GM23338 (cell line): ENCODE measurements around the gene SFN. TPM values are rescaled to one million over a fixed set of nuclear protein-coding genes. Genes with fewer than 3 reads are reported as not detected.

Experiments used
- ATAC-seq: fragments of 200-7000 bp; cut with Tn5 transposase; 3 replicates; pipeline ENCODE4 v1.9.1; 2020
- DNase-seq: peaks from one replicate; pipeline ENCODE4 v3.0.0-alpha.2; 2015; ENCODE audit warnings: low spot score
- H2AFZ ChIP-seq: fragments of 200-600 bp; sonication (generic); 2 replicates; pipeline ENCODE4 v1.8.0; 2016; ENCODE audit warnings: antibody characterized with exemption, mild to moderate bottlenecking, moderate library complexity
- H3F3A ChIP-seq: fragments of 200-600 bp; sonication (generic); replicated peaks from 2 replicates; pipeline ENCODE4 v1.8.0; 2017; ENCODE audit warnings: antibody characterized with exemption, mixed run types, low read depth
- H3K27ac ChIP-seq: fragments of 200-600 bp; sonication (generic); 2 replicates; pipeline ENCODE4 v1.6.1; 2016; ENCODE audit warnings: low read depth
- H3K27me3 ChIP-seq: fragments of 200-600 bp; sonication (generic); 2 replicates; pipeline ENCODE4 v1.8.0; 2016; ENCODE audit warnings: mild to moderate bottlenecking, mixed run types, moderate library complexity; ENCODE audit not compliant: insufficient read depth
- H3K36me3 ChIP-seq: fragments of 200-600 bp; sonication (generic); 2 replicates; pipeline ENCODE4 v1.8.0; 2016; ENCODE audit warnings: mild to moderate bottlenecking; ENCODE audit not compliant: insufficient read depth
- H3K4me1 ChIP-seq: fragments of 200-600 bp; sonication (generic); 2 replicates; pipeline ENCODE4 v1.8.0; 2016; ENCODE audit warnings: mild to moderate bottlenecking, moderate library complexity; ENCODE audit not compliant: insufficient read depth
- H3K4me2 ChIP-seq: fragments of 200-600 bp; sonication (generic); 2 replicates; pipeline ENCODE4 v1.7.1; 2017; ENCODE audit warnings: mixed run types
- H3K4me3 ChIP-seq: fragments of 200-600 bp; sonication (generic); 2 replicates; pipeline ENCODE4 v1.6.1; 2016; ENCODE audit warnings: mixed run types
- H3K79me2 ChIP-seq: fragments of 200-600 bp; sonication (generic); replicated peaks from 2 replicates; pipeline ENCODE4 v1.8.0; 2017; ENCODE audit warnings: mild to moderate bottlenecking; ENCODE audit not compliant: insufficient read depth
- H3K9me2 ChIP-seq: fragments of 200-600 bp; sonication (generic); 2 replicates; pipeline ENCODE4 v1.8.0; 2017; ENCODE audit not compliant: insufficient read depth
- H4K20me1 ChIP-seq: fragments of 200-600 bp; sonication (generic); replicated peaks from 2 replicates; pipeline ENCODE4 v1.8.0; 2017; ENCODE audit warnings: mild to moderate bottlenecking; ENCODE audit not compliant: insufficient read depth
- H3K27ac Mint-ChIP-seq: 2 replicates; pipeline ENCODE4 v1.8.0; 2020; ENCODE audit warnings: inconsistent platforms, mild to moderate bottlenecking, moderate library complexity, mixed read lengths
- H3K27me3 Mint-ChIP-seq: 3 replicates; pipeline ENCODE4 v1.8.0; 2022; ENCODE audit warnings: low read depth, mild to moderate bottlenecking, moderate library complexity, mixed read lengths, inconsistent platforms; ENCODE audit not compliant: insufficient read depth, poor library complexity
- H3K36me3 Mint-ChIP-seq: 3 replicates; pipeline ENCODE4 v1.8.0; 2021; ENCODE audit warnings: low read depth, mild to moderate bottlenecking, inconsistent platforms, moderate library complexity, mixed read lengths
- H3K4me1 Mint-ChIP-seq: 3 replicates; pipeline ENCODE4 v1.8.0; 2020; ENCODE audit warnings: mild to moderate bottlenecking, inconsistent platforms, mixed read lengths
- H3K4me3 Mint-ChIP-seq: 3 replicates; pipeline ENCODE4 v1.8.0; 2021; ENCODE audit warnings: moderate library complexity, mild to moderate bottlenecking, inconsistent platforms, mixed read lengths
- H3K9me3 Mint-ChIP-seq: 3 replicates; pipeline ENCODE4 v1.8.0; 2020; ENCODE audit warnings: moderate library complexity, mild to moderate bottlenecking, inconsistent platforms, mixed read lengths
- CREB1 ChIP-seq: fragments of 250-450 bp; sonication (Bioruptor Pico); IDR thresholded peaks from 2 replicates; pipeline ENCODE4 v1.5.0; 2020; ENCODE audit warnings: low read depth, mild to moderate bottlenecking, moderate library complexity
- ETS1 ChIP-seq: IDR thresholded peaks from 2 replicates; pipeline ENCODE4 v1.6.1; 2016; ENCODE audit warnings: antibody characterized with exemption
- EZH2phosphoT487 ChIP-seq: fragments of 200-600 bp; sonication (generic); IDR thresholded peaks from one replicate; pipeline ENCODE4 v1.8.1; 2018; ENCODE audit warnings: antibody characterized with exemption; ENCODE audit not compliant: unreplicated experiment
- JUNB ChIP-seq: IDR thresholded peaks from one replicate; pipeline ENCODE4 v1.6.1; 2016; ENCODE audit warnings: antibody characterized with exemption; ENCODE audit not compliant: unreplicated experiment
- NANOG ChIP-seq: IDR thresholded peaks from 2 replicates; pipeline ENCODE4 v1.6.1; 2016; ENCODE audit warnings: antibody characterized with exemption, borderline replicate concordance
- POLR2AphosphoS5 ChIP-seq: IDR thresholded peaks from 2 replicates; pipeline ENCODE4 v1.6.1; 2016; ENCODE audit warnings: antibody characterized with exemption, low read depth
- REST ChIP-seq: IDR thresholded peaks from one replicate; pipeline ENCODE4 v1.6.1; 2018; ENCODE audit warnings: antibody characterized with exemption; ENCODE audit not compliant: unreplicated experiment
- STAT1 ChIP-seq: IDR thresholded peaks from one replicate; pipeline ENCODE4 v1.6.1; 2016; ENCODE audit warnings: antibody characterized with exemption; ENCODE audit not compliant: unreplicated experiment
- ZNF114 ChIP-seq: fragments of 250-450 bp; sonication (Bioruptor Pico); IDR thresholded peaks from 2 replicates; pipeline ENCODE4 v1.5.0; 2020; ENCODE audit warnings: mild to moderate bottlenecking, moderate library complexity
- ZNF331 ChIP-seq: fragments of 250-450 bp; sonication (Bioruptor Pico); IDR thresholded peaks from 2 replicates; pipeline ENCODE4 v1.5.0; 2020; ENCODE audit warnings: low read depth, mild to moderate bottlenecking, moderate library complexity
- polyA plus RNA-seq: library from polyadenylated mRNA; unstranded; fragments of >200 nt; fragmentation: Nextera tagmentation; extraction: Ambion mirVana; gene quantifications from 2 replicates; pipeline ENCODE4 v1.2.1, GENCODE V29; 2016
- total RNA-seq: library from RNA; depleted of rRNA; stranded (reverse); fragments of >200 nt; shearing (Covaris generic); gene quantifications from 2 replicates; pipeline ENCODE4 v1.2.3, GENCODE V29; 2014
- TF ChIP-seq, protein P1 (sequence below), 2 experiments: fragments of 200-600 bp in 1 of 2; sonication (generic) in 1 of 2; conservative IDR thresholded peaks; 2 replicates each; pipeline versions ENCODE4 v1.5.1 to v1.6.1; 2016 to 2017; ENCODE audit warnings: antibody characterized with exemption in 2 of 2, low read depth in 2 of 2, mild to moderate bottlenecking in 2 of 2, moderate library complexity in 1 of 2
- TF ChIP-seq, protein P2 (sequence below): fragments of 250-450 bp; sonication (Bioruptor Pico); IDR thresholded peaks from 2 replicates; pipeline ENCODE4 v1.5.0; 2020; ENCODE audit warnings: mild to moderate bottlenecking, moderate library complexity

The SFN gene
- total and polyA plus RNA-seq, 2 experiments from 2014 or later, result 1.8 to 2.6 TPM

GRCh38 chr1:26900001-26900814 is 37.3 kb downstream of the SFN start, which contains the start of gene GPATCH3:
TSS of gene GPATCH3 (minus strand) at chr1:26900467. CDS start at chr1:26900442, 25 bp downstream.
- Histone ChIP-seq H3K27ac (peak within 1 kb of the TSS; percentile 94), H3K27me3 (no peaks in the 10 kb centered on the region), H3K4me2 (peak within 1 kb of the TSS; percentile 89), H3K79me2 (peaks cover 27% of the 10 kb centered on the region), H4K20me1 (no peaks in the 10 kb centered on the region), H3K9me2 (no peaks in the 10 kb centered on the region), H3K4me1 (peaks cover 7% of the 10 kb centered on the region), H2AFZ (peak within 1 kb of the TSS; percentile 90; the same call in 1 of the 2 replicates), H3K4me3 (peak within 1 kb of the TSS; percentile 84), H3F3A (0 out of 2 replicates have a peak, but pooled peaks cover 5% of the 10 kb centered on the region), H3K36me3 (peaks cover 9% of the 10 kb centered on the region; the same call in 1 of the 2 replicates)
- ATAC-seq, result peak; percentile 89
- Mint-ChIP-seq H3K27ac (peak within 1 kb of the TSS; percentile 97), H3K4me1 (peaks cover 8% of the 10 kb centered on the region), H3K9me3 (no peaks in the 10 kb centered on the region), H3K4me3 (peak within 1 kb of the TSS; percentile 87), H3K36me3 (peaks cover 12% of the 10 kb centered on the region; the same call in 2 of the 3 replicates), H3K27me3 (peaks cover 2% of the 10 kb centered on the region)
- no peak for TF ChIP-seq ZNF114
- TF ChIP-seq STAT1, result no peak
- TF ChIP-seq, protein P1, sequence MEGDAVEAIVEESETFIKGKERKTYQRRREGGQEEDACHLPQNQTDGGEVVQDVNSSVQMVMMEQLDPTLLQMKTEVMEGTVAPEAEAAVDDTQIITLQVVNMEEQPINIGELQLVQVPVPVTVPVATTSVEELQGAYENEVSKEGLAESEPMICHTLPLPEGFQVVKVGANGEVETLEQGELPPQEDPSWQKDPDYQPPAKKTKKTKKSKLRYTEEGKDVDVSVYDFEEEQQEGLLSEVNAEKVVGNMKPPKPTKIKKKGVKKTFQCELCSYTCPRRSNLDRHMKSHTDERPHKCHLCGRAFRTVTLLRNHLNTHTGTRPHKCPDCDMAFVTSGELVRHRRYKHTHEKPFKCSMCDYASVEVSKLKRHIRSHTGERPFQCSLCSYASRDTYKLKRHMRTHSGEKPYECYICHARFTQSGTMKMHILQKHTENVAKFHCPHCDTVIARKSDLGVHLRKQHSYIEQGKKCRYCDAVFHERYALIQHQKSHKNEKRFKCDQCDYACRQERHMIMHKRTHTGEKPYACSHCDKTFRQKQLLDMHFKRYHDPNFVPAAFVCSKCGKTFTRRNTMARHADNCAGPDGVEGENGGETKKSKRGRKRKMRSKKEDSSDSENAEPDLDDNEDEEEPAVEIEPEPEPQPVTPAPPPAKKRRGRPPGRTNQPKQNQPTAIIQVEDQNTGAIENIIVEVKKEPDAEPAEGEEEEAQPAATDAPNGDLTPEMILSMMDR (conservative IDR thresholded peaks at IDR 0.05; ENCODE audit: low read depth in 2 of 2), result no peak
- TF ChIP-seq NANOG, result 0 out of 2 replicates have a peak, but pooled peaks have one; percentile 16
- peak; percentile 32; the same call in 1 of the 2 replicates for TF ChIP-seq ETS1
- peak; percentile 85 for TF ChIP-seq POLR2AphosphoS5
- TF ChIP-seq, protein P2, sequence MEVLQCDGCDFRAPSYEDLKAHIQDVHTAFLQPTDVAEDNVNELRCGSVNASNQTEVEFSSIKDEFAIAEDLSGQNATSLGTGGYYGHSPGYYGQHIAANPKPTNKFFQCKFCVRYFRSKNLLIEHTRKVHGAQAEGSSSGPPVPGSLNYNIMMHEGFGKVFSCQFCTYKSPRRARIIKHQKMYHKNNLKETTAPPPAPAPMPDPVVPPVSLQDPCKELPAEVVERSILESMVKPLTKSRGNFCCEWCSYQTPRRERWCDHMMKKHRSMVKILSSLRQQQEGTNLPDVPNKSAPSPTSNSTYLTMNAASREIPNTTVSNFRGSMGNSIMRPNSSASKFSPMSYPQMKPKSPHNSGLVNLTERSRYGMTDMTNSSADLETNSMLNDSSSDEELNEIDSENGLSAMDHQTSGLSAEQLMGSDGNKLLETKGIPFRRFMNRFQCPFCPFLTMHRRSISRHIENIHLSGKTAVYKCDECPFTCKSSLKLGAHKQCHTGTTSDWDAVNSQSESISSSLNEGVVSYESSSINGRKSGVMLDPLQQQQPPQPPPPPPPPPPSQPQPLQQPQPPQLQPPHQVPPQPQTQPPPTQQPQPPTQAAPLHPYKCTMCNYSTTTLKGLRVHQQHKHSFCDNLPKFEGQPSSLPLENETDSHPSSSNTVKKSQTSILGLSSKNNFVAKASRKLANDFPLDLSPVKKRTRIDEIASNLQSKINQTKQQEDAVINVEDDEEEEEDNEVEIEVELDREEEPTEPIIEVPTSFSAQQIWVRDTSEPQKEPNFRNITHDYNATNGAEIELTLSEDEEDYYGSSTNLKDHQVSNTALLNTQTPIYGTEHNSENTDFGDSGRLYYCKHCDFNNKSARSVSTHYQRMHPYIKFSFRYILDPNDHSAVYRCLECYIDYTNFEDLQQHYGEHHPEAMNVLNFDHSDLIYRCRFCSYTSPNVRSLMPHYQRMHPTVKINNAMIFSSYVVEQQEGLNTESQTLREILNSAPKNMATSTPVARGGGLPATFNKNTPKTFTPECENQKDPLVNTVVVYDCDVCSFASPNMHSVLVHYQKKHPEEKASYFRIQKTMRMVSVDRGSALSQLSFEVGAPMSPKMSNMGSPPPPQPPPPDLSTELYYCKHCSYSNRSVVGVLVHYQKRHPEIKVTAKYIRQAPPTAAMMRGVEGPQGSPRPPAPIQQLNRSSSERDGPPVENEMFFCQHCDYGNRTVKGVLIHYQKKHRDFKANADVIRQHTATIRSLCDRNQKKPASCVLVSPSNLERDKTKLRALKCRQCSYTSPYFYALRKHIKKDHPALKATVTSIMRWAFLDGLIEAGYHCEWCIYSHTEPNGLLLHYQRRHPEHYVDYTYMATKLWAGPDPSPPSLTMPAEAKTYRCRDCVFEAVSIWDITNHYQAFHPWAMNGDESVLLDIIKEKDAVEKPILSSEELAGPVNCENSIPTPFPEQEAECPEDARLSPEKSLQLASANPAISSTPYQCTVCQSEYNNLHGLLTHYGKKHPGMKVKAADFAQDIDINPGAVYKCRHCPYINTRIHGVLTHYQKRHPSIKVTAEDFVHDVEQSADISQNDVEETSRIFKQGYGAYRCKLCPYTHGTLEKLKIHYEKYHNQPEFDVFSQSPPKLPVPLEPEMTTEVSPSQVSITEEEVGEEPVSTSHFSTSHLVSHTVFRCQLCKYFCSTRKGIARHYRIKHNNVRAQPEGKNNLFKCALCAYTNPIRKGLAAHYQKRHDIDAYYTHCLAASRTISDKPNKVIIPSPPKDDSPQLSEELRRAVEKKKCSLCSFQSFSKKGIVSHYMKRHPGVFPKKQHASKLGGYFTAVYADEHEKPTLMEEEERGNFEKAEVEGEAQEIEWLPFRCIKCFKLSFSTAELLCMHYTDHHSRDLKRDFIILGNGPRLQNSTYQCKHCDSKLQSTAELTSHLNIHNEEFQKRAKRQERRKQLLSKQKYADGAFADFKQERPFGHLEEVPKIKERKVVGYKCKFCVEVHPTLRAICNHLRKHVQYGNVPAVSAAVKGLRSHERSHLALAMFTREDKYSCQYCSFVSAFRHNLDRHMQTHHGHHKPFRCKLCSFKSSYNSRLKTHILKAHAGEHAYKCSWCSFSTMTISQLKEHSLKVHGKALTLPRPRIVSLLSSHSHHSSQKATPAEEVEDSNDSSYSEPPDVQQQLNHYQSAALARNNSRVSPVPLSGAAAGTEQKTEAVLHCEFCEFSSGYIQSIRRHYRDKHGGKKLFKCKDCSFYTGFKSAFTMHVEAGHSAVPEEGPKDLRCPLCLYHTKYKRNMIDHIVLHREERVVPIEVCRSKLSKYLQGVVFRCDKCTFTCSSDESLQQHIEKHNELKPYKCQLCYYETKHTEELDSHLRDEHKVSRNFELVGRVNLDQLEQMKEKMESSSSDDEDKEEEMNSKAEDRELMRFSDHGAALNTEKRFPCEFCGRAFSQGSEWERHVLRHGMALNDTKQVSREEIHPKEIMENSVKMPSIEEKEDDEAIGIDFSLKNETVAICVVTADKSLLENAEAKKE (CRISPR knock-in tag), result no peak
- peak; percentile 48; the same call in 1 of the 2 replicates for TF ChIP-seq CREB1 (CRISPR knock-in tag)
- TF ChIP-seq REST, result no peak
- no peak for TF ChIP-seq JUNB
- TF ChIP-seq ZNF331 (CRISPR knock-in tag), result no peak
- TF ChIP-seq EZH2phosphoT487, result no peak
- peak; percentile 98 for DNase-seq
